GM18499 (cell line): Measurements from ENCODE around the gene AK5.
"Not testable (repeated sequence)": the region's sequence is repeated elsewhere in the genome, so short reads cannot be mapped to it uniquely, and the experiment has no call there.

Source experiments
- ATAC-seq: cut with Tn5 transposase; IDR thresholded peaks from one replicate; pipeline ENCODE4 v1.9.1; 2021; ENCODE audit warnings: moderate number of reproducible peaks; ENCODE audit not compliant: insufficient read depth, unreplicated experiment

Gene AK5

GRCh38 chr1:77476475-77476874 is 194.7 kb downstream of the AK5 start:
- no peak for ATAC-seq

GRCh38 chr1:77484334-77484733 is 202.5 kb downstream of the AK5 start:
- no peak for ATAC-seq

GRCh38 chr1:77484926-77485325 is 203.1 kb downstream of the AK5 start:
- ATAC-seq = no peak

- ATAC-seq = no peak
These were observed 205.8 kb downstream of the AK5 start for GRCh38 chr1:77487631-77488030.

- ATAC-seq = no peak
These were observed 208.1 kb downstream of the AK5 start for GRCh38 chr1:77489910-77490309.

- no peak for ATAC-seq
These were observed 212.2 kb downstream of the AK5 start for GRCh38 chr1:77494026-77494425.

- no peak for ATAC-seq
These were observed 217.1 kb downstream of the AK5 start for GRCh38 chr1:77498918-77499317.

GRCh38 chr1:77499466-77499865 is 217.6 kb downstream of the AK5 start:
- ATAC-seq = no peak

GRCh38 chr1:77504986-77505385 is 223.2 kb downstream of the AK5 start:
- no peak for ATAC-seq

GRCh38 chr1:77506771-77507170 is 225.0 kb downstream of the AK5 start:
- ATAC-seq = no peak

- ATAC-seq = no peak
These were observed 227.3 kb downstream of the AK5 start for GRCh38 chr1:77509051-77509492.

GRCh38 chr1:77509898-77510297 is 228.1 kb downstream of the AK5 start:
- ATAC-seq = no peak

- no peak for ATAC-seq
These were observed 229.6 kb downstream of the AK5 start for GRCh38 chr1:77511440-77511840.

- not testable (repeated sequence) for ATAC-seq
These were observed 230.8 kb downstream of the AK5 start for GRCh38 chr1:77512650-77513049.

GRCh38 chr1:77513839-77514763 is 232.3 kb downstream of the AK5 start:
- no peak for ATAC-seq

- ATAC-seq = no peak
These were observed 233.3 kb downstream of the AK5 start for GRCh38 chr1:77514921-77515776.

- no peak for ATAC-seq
These were observed 234.3 kb downstream of the AK5 start for GRCh38 chr1:77516106-77516505.

GRCh38 chr1:77524038-77524437 is 242.2 kb downstream of the AK5 start:
- no peak for ATAC-seq

GRCh38 chr1:77531149-77531548 is 249.3 kb downstream of the AK5 start:
- ATAC-seq = not testable (repeated sequence)

- not testable (repeated sequence) for ATAC-seq
These were observed 249.9 kb downstream of the AK5 start for GRCh38 chr1:77531596-77532280.

- ATAC-seq = no peak
These were observed 250.8 kb downstream of the AK5 start for GRCh38 chr1:77532641-77533040.
